HepG2 (cell line): ENCODE results near the gene ALOXE3. TPM values are rescaled to one million over a fixed set of nuclear protein-coding genes. Genes with fewer than 3 reads are reported as not detected.

Experiments used
- CBX5 ChIP-seq: sonication (generic); formaldehyde crosslinking; IDR thresholded peaks from 2 replicates; pipeline ENCODE4 v1.4.0; 2020; ENCODE audit warnings: missing genetic modification reagents, borderline replicate concordance
- KAT8 ChIP-seq: IDR thresholded peaks from 2 replicates; pipeline ENCODE4 v1.6.1; 2016; ENCODE audit warnings: missing genetic modification reagents, missing compliant biosample characterization
- KDM1A ChIP-seq: IDR thresholded peaks from 2 replicates; pipeline ENCODE4 v1.6.1; 2016; ENCODE audit warnings: missing compliant biosample characterization
- KDM5B ChIP-seq: sonication (generic); formaldehyde crosslinking; IDR thresholded peaks from 2 replicates; pipeline ENCODE4 v1.4.0; 2020; ENCODE audit warnings: missing genetic modification reagents, mild to moderate bottlenecking, borderline replicate concordance
- KLF12 ChIP-seq: sonication (generic); formaldehyde crosslinking; IDR thresholded peaks from 2 replicates; pipeline ENCODE4 v1.4.0; 2020; ENCODE audit warnings: missing genetic modification reagents, borderline replicate concordance
- PAF1 ChIP-seq: IDR thresholded peaks from 2 replicates; pipeline ENCODE4 v1.6.1; 2016; ENCODE audit warnings: missing genetic modification reagents, missing compliant biosample characterization
- POLR2AphosphoS5 ChIP-seq: IDR thresholded peaks from 2 replicates; pipeline ENCODE4 v1.6.1; 2012; ENCODE audit warnings: low read depth, low read length
- PPARG ChIP-seq: conservative IDR thresholded peaks from 2 replicates; pipeline ENCODE4 v1.6.1; 2016; ENCODE audit warnings: missing biosample characterization, missing genetic modification reagents
- RBAK ChIP-seq: sonication (generic); formaldehyde crosslinking; IDR thresholded peaks from 2 replicates; pipeline ENCODE4 v1.5.1; 2020; ENCODE audit warnings: mild to moderate bottlenecking, missing genetic modification reagents
- RBM39 ChIP-seq: fragments of 200-400 bp; formaldehyde crosslinking; IDR thresholded peaks from one replicate; pipeline ENCODE4 v1.6.1; 2018; ENCODE audit warnings: antibody characterized with exemption, mild to moderate bottlenecking, low read depth, low read length; ENCODE audit not compliant: poor library complexity, severe bottlenecking
- RFXAP ChIP-seq: sonication (generic); formaldehyde crosslinking; IDR thresholded peaks from 2 replicates; pipeline ENCODE4 v1.4.0; 2020; ENCODE audit warnings: missing genetic modification reagents, borderline replicate concordance
- SATB2 ChIP-seq: sonication (generic); formaldehyde crosslinking; IDR thresholded peaks from 2 replicates; pipeline ENCODE4 v1.5.0; 2020; ENCODE audit warnings: missing genetic modification reagents
- SRSF4 ChIP-seq: fragments of 200-400 bp; formaldehyde crosslinking; IDR thresholded peaks from one replicate; pipeline ENCODE4 v1.6.1; 2018; ENCODE audit warnings: mild to moderate bottlenecking, low read depth, low read length, moderate library complexity; ENCODE audit not compliant: poor library complexity, severe bottlenecking
- ZBTB20 ChIP-seq: sonication (generic); formaldehyde crosslinking; IDR thresholded peaks from 2 replicates; pipeline ENCODE4 v1.8.1; 2023; ENCODE audit warnings: missing genetic modification reagents, low read depth, mild to moderate bottlenecking, borderline replicate concordance
- ZKSCAN8 ChIP-seq: IDR thresholded peaks from 2 replicates; pipeline ENCODE4 v1.6.1; 2016; ENCODE audit warnings: borderline replicate concordance, missing genetic modification reagents, missing compliant biosample characterization
- ZNF225 ChIP-seq: sonication (generic); formaldehyde crosslinking; IDR thresholded peaks from 2 replicates; pipeline ENCODE4 v1.4.0; 2020; ENCODE audit warnings: mild to moderate bottlenecking, missing genetic modification reagents
- ZNF367 ChIP-seq: sonication (generic); formaldehyde crosslinking; IDR thresholded peaks from 2 replicates; pipeline ENCODE4 v1.4.0; 2020; ENCODE audit warnings: missing genetic modification reagents, borderline replicate concordance
- ZNF501 ChIP-seq: sonication (generic); formaldehyde crosslinking; IDR thresholded peaks from 2 replicates; pipeline ENCODE4 v1.5.1; 2020; ENCODE audit warnings: mild to moderate bottlenecking, moderate library complexity, missing genetic modification reagents
- ZNF616 ChIP-seq: sonication (generic); formaldehyde crosslinking; IDR thresholded peaks from 2 replicates; pipeline ENCODE4 v1.5.0; 2020; ENCODE audit warnings: low read depth, mild to moderate bottlenecking, missing genetic modification reagents
- ZNF629 ChIP-seq: sonication (generic); formaldehyde crosslinking; conservative IDR thresholded peaks from 2 replicates; pipeline ENCODE4 v1.5.0; 2020; ENCODE audit warnings: missing genetic modification reagents
- ZNF644 ChIP-seq: IDR thresholded peaks from 2 replicates; pipeline ENCODE4 v1.6.1; 2016; ENCODE audit warnings: low read depth
- ZNF746 ChIP-seq: sonication (generic); formaldehyde crosslinking; IDR thresholded peaks from 2 replicates; pipeline ENCODE4 v1.8.0; 2022; ENCODE audit warnings: mild to moderate bottlenecking, missing genetic modification reagents
- ZNF891 ChIP-seq: sonication (generic); formaldehyde crosslinking; IDR thresholded peaks from 2 replicates; pipeline ENCODE4 v1.5.0; 2020; ENCODE audit warnings: mild to moderate bottlenecking, missing genetic modification reagents
- polyA plus RNA-seq, 8 experiments: library from polyadenylated mRNA; depleted of rRNA in 3 of 8; stranded (reverse) in 7 of 8; unstranded in 1 of 8; fragments of >200 nt; fragmentation: Illumina TruSeq in 4 of 8; extraction: Trizol in 4 of 8; gene quantifications; 2 replicates each; pipeline versions ENCODE4 v1.2.1 to v1.2.3, GENCODE V29; 2011 to 2016; ENCODE audit warnings: low read depth in 4 of 8, missing spikeins in 1 of 8, mixed read lengths in 1 of 8; ENCODE audit not compliant: insufficient read depth in 1 of 8
- total RNA-seq, 5 experiments: library from RNA; depleted of rRNA; stranded (reverse); fragments of >200 nt; fragmentation: Illumina TruSeq; extraction: Trizol; gene quantifications; 2 replicates each; pipeline ENCODE4 v1.2.3, GENCODE V29; 2016; ENCODE audit warnings: low read depth in 1 of 5
- TF ChIP-seq, protein P1 (sequence below): sonication (generic); formaldehyde crosslinking; IDR thresholded peaks from 2 replicates; pipeline ENCODE4 v1.5.1; 2020; ENCODE audit warnings: mild to moderate bottlenecking, missing genetic modification reagents
- TF ChIP-seq, protein P2 (sequence below), 2 experiments: sonication (generic) in 1 of 2; formaldehyde crosslinking in 1 of 2; IDR thresholded peaks; 2 replicates each; pipeline versions ENCODE4 v1.5.1 to v1.6.1; 2011 to 2020; ENCODE audit warnings: borderline replicate concordance in 1 of 2, low read depth in 1 of 2, low read length in 1 of 2, mild to moderate bottlenecking in 1 of 2, missing genetic modification reagents in 1 of 2, moderate library complexity in 1 of 2

Gene ALOXE3
- total and polyA plus RNA-seq, 2 of the 13 experiments (the other 11 are each of a cell fraction or from before 2014, with no cell fraction given) = 0.07 TPM; not detected in 1

DNA sequence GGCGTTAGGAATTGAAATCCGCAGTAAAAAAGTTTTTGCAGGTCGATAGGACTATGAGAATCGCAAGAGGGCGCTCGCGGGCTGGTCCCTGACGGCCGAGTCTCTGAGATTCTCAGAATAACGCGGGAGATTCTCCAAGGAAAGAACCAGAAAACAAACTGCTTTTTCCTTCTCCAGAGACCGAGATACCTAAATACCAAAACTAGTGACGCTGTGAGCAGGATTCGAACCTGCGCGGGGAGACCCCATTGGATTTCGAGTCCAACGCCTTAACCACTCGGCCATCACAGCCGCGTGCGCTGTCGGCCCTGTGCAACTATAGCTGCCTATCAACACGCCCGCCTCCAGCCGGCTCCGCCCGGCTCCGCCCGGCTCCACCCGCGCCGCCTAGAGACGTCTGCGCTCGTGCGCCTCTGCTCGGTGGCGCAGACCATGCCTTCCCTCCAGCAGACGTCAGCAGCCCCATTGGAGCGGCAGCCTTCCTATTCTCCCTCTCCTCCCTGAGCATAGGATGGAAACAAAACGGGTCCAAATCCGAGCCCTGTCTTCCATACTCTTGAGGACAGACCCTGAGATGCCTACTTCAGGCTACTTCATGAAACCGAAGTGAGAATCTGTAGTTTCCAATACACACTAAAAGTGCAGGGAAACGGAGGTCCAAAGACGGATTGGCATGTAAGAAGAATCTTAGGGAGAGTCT lies 20.5 kb upstream of the ALOXE3 start (continued):
- TF ChIP-seq, protein P1, sequence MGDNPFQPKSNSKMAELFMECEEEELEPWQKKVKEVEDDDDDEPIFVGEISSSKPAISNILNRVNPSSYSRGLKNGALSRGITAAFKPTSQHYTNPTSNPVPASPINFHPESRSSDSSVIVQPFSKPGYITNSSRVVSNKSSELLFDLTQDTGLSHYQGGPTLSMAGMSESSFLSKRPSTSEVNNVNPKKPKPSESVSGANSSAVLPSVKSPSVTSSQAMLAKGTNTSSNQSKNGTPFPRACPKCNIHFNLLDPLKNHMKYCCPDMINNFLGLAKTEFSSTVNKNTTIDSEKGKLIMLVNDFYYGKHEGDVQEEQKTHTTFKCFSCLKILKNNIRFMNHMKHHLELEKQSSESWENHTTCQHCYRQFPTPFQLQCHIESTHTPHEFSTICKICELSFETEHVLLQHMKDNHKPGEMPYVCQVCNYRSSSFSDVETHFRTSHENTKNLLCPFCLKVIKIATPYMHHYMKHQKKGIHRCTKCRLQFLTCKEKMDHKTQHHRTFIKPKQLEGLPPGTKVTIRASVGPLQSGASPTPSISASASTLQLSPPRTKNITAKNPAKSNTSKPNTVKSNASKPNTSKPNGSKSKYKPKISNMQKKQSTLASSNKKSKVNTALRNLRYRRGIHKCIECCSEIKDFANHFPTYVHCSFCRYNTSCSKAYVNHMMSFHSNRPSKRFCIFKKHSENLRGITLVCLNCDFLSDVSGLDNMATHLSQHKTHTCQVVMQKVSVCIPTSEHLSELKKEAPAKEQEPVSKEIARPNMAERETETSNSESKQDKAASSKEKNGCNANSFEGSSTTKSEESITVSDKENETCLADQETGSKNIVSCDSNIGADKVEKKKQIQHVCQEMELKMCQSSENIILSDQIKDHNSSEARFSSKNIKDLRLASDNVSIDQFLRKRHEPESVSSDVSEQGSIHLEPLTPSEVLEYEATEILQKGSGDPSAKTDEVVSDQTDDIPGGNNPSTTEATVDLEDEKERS (CRISPR knock-in tag) = 0 out of 2 replicates have a peak, but pooled peaks have one; percentile 48
- TF ChIP-seq RBAK (CRISPR knock-in tag) (0 out of 2 replicates have a peak, but pooled peaks have one; percentile 20), RFXAP (CRISPR knock-in tag) (peak; percentile 81; the same call in 1 of the 2 replicates), ZNF644 (CRISPR knock-in tag) (0 out of 2 replicates have a peak, but pooled peaks have one; percentile 13), PAF1 (CRISPR knock-in tag) (no peak), ZBTB20 (CRISPR knock-in tag) (peak; percentile 59; the same call in 1 of the 2 replicates), KLF12 (peak; percentile 98), POLR2AphosphoS5 (no peak; the same call in 1 of the 2 replicates), ZNF367 (CRISPR knock-in tag) (peak; percentile 41), ZNF891 (peak; percentile 75), KAT8 (peak; percentile 75), CBX5 (CRISPR knock-in tag) (no peak; the same call in 1 of the 2 replicates), ZNF501 (peak; percentile 87), KDM5B (CRISPR knock-in tag) (peak; percentile 60; the same call in 1 of the 2 replicates), ZKSCAN8 (CRISPR knock-in tag) (no peak), ZNF746 (CRISPR knock-in tag) (peak; percentile 87), ZNF225 (CRISPR knock-in tag) (peak; percentile 89), PPARG (CRISPR knock-in tag) (peak; percentile 16), SATB2 (0 out of 2 replicates have a peak, but pooled peaks have one; percentile 52), ZNF616 (CRISPR knock-in tag) (no peak), SRSF4 (no peak), RBM39 (peak; percentile 96), KDM1A (CRISPR knock-in tag) (0 out of 2 replicates have a peak, but pooled peaks have one; percentile 18), ZNF629 (CRISPR knock-in tag) (peak; percentile 66; the same call in 1 of the 2 replicates)
- TF ChIP-seq, protein P2, sequence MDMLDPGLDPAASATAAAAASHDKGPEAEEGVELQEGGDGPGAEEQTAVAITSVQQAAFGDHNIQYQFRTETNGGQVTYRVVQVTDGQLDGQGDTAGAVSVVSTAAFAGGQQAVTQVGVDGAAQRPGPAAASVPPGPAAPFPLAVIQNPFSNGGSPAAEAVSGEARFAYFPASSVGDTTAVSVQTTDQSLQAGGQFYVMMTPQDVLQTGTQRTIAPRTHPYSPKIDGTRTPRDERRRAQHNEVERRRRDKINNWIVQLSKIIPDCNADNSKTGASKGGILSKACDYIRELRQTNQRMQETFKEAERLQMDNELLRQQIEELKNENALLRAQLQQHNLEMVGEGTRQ (IDR thresholded peaks at IDR 0.05; ENCODE audit: low read depth, low read length) = no peak
- TF ChIP-seq, protein P2 (CRISPR knock-in tag; IDR thresholded peaks at IDR 0.05; ENCODE audit: borderline replicate concordance) = 0 out of 2 replicates have a peak, but pooled peaks have one; percentile 52
